BJ (cell line): Measurements from ENCODE around the gene LHPP. TPM values are rescaled to one million over a fixed set of nuclear protein-coding genes. Genes with fewer than 3 reads are reported as not detected.

Experiments used
- CTCF ChIA-PET: fragments of 350-600 bp; formaldehyde crosslinking; extraction: SDS; loops from one replicate; lab custom pipeline; 2021; ENCODE audit warnings: antibody characterized with exemption, inconsistent platforms; lab: Yijun Ruan, JAX
- POLR2A ChIA-PET: fragments of 300-600 bp; sonication (Branson Sonifier 250); formaldehyde crosslinking; extraction: SDS; loops from one replicate; lab custom pipeline; 2021; ENCODE audit warnings: antibody characterized with exemption; lab: Charles Lee
- DNase-seq: peaks from one replicate; pipeline ENCODE4 v3.0.0-alpha.2; 2011; ENCODE audit warnings: low read depth
- H3K27me3 ChIP-seq: 2 replicates; pipeline ENCODE4 v1.6.0; 2011; ENCODE audit warnings: low read length; ENCODE audit not compliant: control insufficient read depth, insufficient read depth
- H3K36me3 ChIP-seq: 2 replicates; pipeline ENCODE4 v1.5.1; 2011; ENCODE audit warnings: low read length; ENCODE audit not compliant: control insufficient read depth, insufficient read depth
- H3K4me3 ChIP-seq: 2 replicates; pipeline ENCODE4 v1.5.1; 2011; ENCODE audit warnings: low read depth, mild to moderate bottlenecking, control low read depth, low read length
- polyA plus RNA-seq: library from polyadenylated mRNA; depleted of rRNA; stranded (reverse); fragments of >200 nt; gene quantifications from 2 replicates; pipeline ENCODE4 v1.2.3, GENCODE V29; 2011
- TF ChIP-seq, protein P1 (sequence below): IDR thresholded peaks from 2 replicates; pipeline ENCODE4 v1.5.1; 2011; ENCODE audit warnings: low read depth, mild to moderate bottlenecking, control low read depth, inconsistent platforms, low read length, moderate library complexity; ENCODE audit not compliant: insufficient read depth

The LHPP gene
- polyA plus RNA-seq, 1 experiment: 23.8 TPM

GRCh38 chr10:124646483-124647352, 185.1 kb downstream of the LHPP start:
- CTCF ChIA-PET: interaction anchor here (1.5 kb wide), 1 partner anchor 17 kb away, joined by 4 read pairs; no protein-coding TSS in a partner anchor

DNA sequence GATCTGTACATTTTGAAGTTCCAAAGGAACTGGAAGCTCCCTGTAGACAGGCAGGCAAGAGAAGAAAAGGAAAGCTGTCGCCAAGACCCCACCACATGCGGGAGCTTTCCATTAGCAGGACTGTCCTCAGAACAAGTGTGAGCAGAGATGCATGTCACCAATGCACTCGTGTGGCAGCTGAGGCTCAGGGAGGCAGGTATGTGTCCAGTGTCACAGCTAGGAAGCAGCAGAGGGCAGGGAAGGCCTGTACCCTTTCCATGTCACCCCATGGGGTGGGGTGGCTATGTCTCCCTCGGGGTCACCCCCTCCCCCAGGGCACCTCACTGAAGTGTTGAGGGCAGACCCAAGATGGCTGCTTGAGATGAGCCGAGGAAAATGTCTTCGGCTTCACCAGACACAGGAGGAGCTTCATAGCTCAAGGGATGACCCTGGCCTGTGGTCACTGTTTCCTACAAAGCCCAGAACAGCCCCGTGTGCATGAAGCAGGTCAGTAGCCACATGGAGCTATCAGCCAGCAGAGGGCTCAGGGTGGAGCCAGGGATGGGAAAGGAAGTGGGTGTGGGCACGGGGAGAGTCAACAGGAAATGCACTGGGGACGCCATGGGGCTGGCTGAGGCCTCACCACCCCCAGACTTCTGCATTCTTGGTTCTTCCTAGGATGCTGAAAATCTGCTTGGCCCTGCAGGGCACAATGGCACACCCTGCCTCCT, 186.0 kb downstream of the LHPP start:
- POLR2A ChIA-PET: no interaction called here
- CTCF ChIA-PET: interaction anchor here (0.7 to 1.7 kb wide), 6 partner anchors 10 to 182 kb away, joined by 3 to 5 read pairs (median 4); no protein-coding TSS in a partner anchor
- DNase-seq: no peak
- TF ChIP-seq, protein P1, sequence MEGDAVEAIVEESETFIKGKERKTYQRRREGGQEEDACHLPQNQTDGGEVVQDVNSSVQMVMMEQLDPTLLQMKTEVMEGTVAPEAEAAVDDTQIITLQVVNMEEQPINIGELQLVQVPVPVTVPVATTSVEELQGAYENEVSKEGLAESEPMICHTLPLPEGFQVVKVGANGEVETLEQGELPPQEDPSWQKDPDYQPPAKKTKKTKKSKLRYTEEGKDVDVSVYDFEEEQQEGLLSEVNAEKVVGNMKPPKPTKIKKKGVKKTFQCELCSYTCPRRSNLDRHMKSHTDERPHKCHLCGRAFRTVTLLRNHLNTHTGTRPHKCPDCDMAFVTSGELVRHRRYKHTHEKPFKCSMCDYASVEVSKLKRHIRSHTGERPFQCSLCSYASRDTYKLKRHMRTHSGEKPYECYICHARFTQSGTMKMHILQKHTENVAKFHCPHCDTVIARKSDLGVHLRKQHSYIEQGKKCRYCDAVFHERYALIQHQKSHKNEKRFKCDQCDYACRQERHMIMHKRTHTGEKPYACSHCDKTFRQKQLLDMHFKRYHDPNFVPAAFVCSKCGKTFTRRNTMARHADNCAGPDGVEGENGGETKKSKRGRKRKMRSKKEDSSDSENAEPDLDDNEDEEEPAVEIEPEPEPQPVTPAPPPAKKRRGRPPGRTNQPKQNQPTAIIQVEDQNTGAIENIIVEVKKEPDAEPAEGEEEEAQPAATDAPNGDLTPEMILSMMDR: peak; percentile 34; the same call in 1 of the 2 replicates
- Histone ChIP-seq H3K4me3 (no peak overlapping the region), H3K36me3 (no peaks in the 10 kb centered on the region), H3K27me3 (no peaks in the 10 kb centered on the region)

More at GRCh38 chr10:124646483-124647352, 185.1 kb downstream of the LHPP start:
- H3K4me3 ChIP-seq: no peak overlapping the region
- no peaks in the 10 kb centered on the region for H3K27me3 ChIP-seq
- TF ChIP-seq, protein P1: no peak
- POLR2A ChIA-PET: no interaction called here
- H3K36me3 ChIP-seq: no peaks in the 10 kb centered on the region
- DNase-seq: peak; percentile 30

DNA sequence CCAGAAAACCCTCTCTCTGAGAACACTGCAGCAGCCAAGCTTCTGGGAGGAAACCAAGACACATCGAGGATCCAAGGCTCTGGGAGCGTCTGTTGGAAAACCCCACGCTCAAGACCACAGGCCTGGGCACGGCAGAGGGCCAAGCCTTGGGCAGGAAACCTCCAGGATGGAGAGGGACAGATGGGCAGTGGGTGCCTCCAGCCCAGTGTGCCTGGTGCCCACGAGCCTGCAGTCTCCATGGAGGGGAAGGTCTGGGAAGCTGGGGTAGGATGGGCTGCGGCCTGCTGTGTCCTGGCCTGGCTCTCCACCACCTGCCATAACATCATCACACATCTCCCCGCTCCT, 186.5 kb downstream of the LHPP start:
- no peaks in the 10 kb centered on the region for H3K27me3 ChIP-seq
- ChIA-PET CTCF (interaction anchor here (0.7 to 1.7 kb wide), 5 partner anchors 10 to 182 kb away, joined by 3 to 5 read pairs (median 4); no protein-coding TSS in a partner anchor), POLR2A (no interaction called here)
- no peak for DNase-seq
- no peak overlapping the region for H3K4me3 ChIP-seq
- no peaks in the 10 kb centered on the region for H3K36me3 ChIP-seq
- TF ChIP-seq, protein P1: no peak

DNA sequence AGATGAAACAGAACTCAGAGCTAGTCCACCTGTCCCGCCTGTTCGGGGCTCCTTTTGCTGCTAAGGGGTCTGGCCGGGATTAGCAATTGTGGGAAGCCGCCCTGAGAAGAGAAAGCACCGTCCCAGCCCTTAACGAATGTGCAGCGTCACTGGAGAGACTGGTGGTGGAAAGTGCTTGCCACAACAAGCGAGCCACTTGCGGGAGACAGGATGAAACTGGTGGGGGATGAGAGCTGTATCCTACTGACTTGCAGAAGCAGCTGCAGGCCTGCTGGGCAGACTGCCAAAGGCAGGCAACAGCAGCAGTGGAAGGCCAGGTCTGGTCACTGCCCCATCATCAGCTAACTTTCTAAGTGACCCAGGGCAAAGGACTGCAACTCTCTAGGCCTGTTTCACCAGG, 187.1 kb downstream of the LHPP start:
- POLR2A ChIA-PET: no interaction called here
- H3K4me3 ChIP-seq: no peak overlapping the region
- TF ChIP-seq, protein P1: no peak
- no peak for DNase-seq
- CTCF ChIA-PET: interaction anchor here (1.7 to 2.1 kb wide), 2 partner anchors 12 to 15 kb away, joined by 4 read pairs; no protein-coding TSS in a partner anchor
- H3K36me3 ChIP-seq: no peaks in the 10 kb centered on the region
- no peaks in the 10 kb centered on the region for H3K27me3 ChIP-seq

DNA sequence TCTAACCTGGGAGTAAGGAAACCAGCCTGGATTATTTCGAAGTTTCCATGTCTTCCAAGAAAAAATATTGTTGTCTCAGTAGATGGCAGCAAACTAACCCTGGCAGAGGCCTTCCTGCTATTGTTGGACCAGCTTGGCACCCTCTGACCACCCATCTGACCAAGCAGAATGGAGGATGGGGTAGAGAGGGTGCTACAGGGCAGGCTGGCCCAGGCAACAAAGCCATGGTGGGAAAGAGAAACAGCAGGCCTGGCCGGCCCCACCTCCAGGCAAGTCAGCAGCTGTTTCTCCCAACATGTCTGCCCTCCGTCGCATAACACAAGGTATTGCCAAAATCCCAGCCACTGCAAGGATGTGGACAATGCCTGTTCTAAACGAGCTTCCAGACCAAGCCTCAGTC, 187.6 kb downstream of the LHPP start:
- DNase-seq: no peak
- CTCF ChIA-PET: interaction anchor here (1.0 to 2.1 kb wide), 3 partner anchors 11 to 90 kb away, joined by 3 to 4 read pairs (median 4); no protein-coding TSS in a partner anchor
- Histone ChIP-seq H3K27me3 (no peaks in the 10 kb centered on the region), H3K36me3 (no peaks in the 10 kb centered on the region), H3K4me3 (no peak overlapping the region)
- POLR2A ChIA-PET: no interaction called here
- TF ChIP-seq, protein P1: no peak
